ENCODE measurements around the gene NT5DC1. TPM values are rescaled to one million over a fixed set of nuclear protein-coding genes. Genes with fewer than 3 reads are reported as not detected.

Gene NT5DC1
- polyA plus RNA-seq, 2 of the 4 experiments (the other 2 are of a cell fraction): 26.9 to 31.5 TPM

DNA sequence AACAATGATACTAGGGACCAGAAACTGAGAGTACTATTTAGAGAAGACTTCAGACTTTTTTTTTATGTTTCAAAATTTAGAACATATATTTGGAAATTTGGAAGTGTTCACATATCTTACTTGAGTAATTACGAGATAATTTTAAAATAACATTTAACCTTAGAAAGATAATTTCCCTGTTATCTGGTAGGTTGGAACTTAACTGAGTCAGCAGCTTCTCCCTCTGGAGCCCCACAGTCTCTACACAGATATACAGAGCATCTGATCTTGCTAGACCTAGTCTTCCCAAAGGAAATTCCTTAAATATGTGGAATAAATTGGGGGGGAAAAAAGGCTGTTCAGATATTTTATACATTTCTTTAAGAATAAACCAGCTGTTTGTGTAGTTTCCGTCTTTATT, 104.6 kb downstream of the NT5DC1 start:
- no peak for ATAC-seq
- Histone ChIP-seq H3K4me2 (no peak overlapping the region), H3K4me3 (no peak overlapping the region), H3K9me3 (no peaks in the 10 kb centered on the region), H3K27ac (no peak overlapping the region), H3K4me1 (peaks cover 3% of the 10 kb centered on the region; the same call in 2 of the 3 replicates)
- no peak for TF ChIP-seq FOSB (CRISPR knock-in tag; IDR thresholded peaks at IDR 0.05)
- TF ChIP-seq, protein P1, sequence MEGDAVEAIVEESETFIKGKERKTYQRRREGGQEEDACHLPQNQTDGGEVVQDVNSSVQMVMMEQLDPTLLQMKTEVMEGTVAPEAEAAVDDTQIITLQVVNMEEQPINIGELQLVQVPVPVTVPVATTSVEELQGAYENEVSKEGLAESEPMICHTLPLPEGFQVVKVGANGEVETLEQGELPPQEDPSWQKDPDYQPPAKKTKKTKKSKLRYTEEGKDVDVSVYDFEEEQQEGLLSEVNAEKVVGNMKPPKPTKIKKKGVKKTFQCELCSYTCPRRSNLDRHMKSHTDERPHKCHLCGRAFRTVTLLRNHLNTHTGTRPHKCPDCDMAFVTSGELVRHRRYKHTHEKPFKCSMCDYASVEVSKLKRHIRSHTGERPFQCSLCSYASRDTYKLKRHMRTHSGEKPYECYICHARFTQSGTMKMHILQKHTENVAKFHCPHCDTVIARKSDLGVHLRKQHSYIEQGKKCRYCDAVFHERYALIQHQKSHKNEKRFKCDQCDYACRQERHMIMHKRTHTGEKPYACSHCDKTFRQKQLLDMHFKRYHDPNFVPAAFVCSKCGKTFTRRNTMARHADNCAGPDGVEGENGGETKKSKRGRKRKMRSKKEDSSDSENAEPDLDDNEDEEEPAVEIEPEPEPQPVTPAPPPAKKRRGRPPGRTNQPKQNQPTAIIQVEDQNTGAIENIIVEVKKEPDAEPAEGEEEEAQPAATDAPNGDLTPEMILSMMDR (IDR thresholded peaks at IDR 0.05): no peak
- 75% methylated on average over 2 of the region's 2 CpGs for whole genome bisulfite sequencing (ENCODE audit: missing lambda C conversion rate)
- no peak for FAIRE-seq
- ChIA-PET CTCF (no interaction called here), POLR2A (no interaction called here)
- DNase-seq (ENCODE audit: low read depth in 1 of 2, low spot score in 1 of 2): no peak

DNA sequence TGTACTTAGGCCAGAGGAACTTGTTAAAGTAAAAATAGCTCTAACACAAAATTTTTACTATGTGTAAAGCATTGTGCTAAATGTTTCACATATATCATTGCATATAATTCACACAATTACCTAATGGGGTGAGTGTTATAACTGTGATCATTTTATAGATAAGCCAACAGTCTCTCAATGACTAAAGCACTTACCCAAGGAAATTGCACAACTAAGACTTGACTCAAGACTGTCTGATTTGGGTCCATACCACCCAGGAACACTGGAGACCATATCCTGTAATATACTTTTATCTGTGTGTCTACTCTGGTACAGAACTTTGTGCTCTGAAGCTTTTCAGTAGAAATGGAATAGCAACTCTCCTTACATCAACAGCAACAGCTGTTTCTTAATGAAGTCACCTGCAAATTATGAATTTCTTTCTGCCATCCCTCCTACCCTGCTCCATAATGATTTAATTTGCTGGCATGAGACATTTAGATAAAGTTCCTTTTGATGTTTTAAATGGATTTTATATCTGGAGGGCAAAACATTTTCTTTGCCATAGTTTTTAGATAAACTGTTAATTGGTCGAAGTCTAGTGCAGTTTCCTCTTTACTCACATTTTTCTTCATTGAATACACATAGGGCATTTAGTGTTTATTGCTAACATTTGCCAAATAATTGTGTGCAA, 105.7 kb downstream of the NT5DC1 start:
- Histone ChIP-seq H3K4me2 (no peak overlapping the region), H3K27ac (no peak overlapping the region), H3K9me3 (no peaks in the 10 kb centered on the region), H3K4me1 (peaks cover 14% of the 10 kb centered on the region), H3K4me3 (no peak overlapping the region)
- ATAC-seq (no peak), FAIRE-seq (no peak), DNase-seq (ENCODE audit: low read depth in 1 of 2, low spot score in 1 of 2) (no peak)
- 85% methylated on average over 1 of the region's 1 CpG for WGBS (ENCODE audit: missing lambda C conversion rate)
- ChIA-PET POLR2A (no interaction called here), CTCF (no interaction called here)
- TF ChIP-seq, protein P2, sequence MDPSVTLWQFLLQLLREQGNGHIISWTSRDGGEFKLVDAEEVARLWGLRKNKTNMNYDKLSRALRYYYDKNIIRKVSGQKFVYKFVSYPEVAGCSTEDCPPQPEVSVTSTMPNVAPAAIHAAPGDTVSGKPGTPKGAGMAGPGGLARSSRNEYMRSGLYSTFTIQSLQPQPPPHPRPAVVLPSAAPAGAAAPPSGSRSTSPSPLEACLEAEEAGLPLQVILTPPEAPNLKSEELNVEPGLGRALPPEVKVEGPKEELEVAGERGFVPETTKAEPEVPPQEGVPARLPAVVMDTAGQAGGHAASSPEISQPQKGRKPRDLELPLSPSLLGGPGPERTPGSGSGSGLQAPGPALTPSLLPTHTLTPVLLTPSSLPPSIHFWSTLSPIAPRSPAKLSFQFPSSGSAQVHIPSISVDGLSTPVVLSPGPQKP (IDR thresholded peaks at IDR 0.05; ENCODE audit: low read depth, low read length): no peak
- TF ChIP-seq CEBPB (IDR thresholded peaks at IDR 0.05): 0 out of 4 replicates have a peak, but pooled peaks of 1 of the 2 experiments have one; percentile 16
- TF ChIP-seq JUNB (IDR thresholded peaks at IDR 0.05): peak; percentile 13; the same call in 1 of the 2 replicates

DNA sequence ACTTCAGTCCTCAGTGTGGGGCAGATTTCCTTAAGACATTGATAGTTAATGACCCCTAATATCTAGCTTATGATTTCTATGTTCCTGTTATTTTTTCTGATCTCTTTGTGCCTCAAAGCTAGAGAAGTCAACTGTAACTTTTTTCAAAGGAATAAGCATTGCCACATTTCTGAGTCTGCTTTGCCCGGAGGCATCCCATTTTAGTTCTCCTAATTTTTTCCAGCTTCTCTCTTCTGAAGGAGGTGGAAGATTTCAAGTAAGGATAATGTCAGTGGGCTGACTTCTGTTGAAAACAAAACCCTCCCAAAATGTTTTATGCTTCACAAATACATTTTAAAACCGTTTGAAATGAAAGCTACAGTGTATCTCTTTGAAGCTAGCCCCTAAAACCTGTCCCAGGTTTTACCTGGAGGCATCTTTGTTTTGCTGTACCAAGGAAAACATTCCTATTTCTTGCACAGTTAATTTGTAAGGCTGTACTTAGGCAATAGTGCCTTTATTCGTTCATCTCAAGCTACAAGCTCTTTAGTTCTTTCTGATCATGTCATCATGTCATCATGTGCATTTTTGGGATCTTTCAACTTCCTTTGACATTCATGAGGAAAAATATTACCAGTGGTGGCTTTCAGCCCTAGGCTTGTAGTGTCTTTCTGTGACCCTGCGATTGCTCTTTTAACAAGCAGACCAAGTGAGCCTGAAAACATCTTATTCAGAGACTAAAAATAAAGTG, 107.6 kb downstream of the NT5DC1 start:
- DNase-seq (ENCODE audit: low read depth in 1 of 2, low spot score in 1 of 2) (no peak), ATAC-seq (no peak), FAIRE-seq (no peak)
- Histone ChIP-seq H3K4me1 (peaks cover 20% of the 10 kb centered on the region), H3K4me3 (no peak overlapping the region), H3K27ac (no peak overlapping the region), H3K9me3 (no peaks in the 10 kb centered on the region), H3K4me2 (no peak overlapping the region)
- 72% methylated on average over 4 of the region's 4 CpGs for WGBS (ENCODE audit: missing lambda C conversion rate)
- CTCF ChIA-PET: interaction anchor here (2.3 kb wide), 1 partner anchor 11 kb away, joined by 7 read pairs; no protein-coding TSS in a partner anchor
- TF ChIP-seq, protein P3, sequence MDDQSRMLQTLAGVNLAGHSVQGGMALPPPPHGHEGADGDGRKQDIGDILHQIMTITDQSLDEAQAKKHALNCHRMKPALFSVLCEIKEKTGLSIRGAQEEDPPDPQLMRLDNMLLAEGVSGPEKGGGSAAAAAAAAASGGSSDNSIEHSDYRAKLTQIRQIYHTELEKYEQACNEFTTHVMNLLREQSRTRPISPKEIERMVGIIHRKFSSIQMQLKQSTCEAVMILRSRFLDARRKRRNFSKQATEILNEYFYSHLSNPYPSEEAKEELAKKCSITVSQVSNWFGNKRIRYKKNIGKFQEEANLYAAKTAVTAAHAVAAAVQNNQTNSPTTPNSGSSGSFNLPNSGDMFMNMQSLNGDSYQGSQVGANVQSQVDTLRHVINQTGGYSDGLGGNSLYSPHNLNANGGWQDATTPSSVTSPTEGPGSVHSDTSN (IDR thresholded peaks at IDR 0.05): no peak
- TF ChIP-seq POLR2A (IDR thresholded peaks at IDR 0.05; ENCODE audit: low read length) (no peak), TP53 (CRISPR knock-in tag; IDR thresholded peaks at IDR 0.05) (no peak), HOXB13 (CRISPR knock-in tag; IDR thresholded peaks at IDR 0.05; ENCODE audit: low read depth) (no peak), RFX5 (IDR thresholded peaks at IDR 0.05) (no peak), MAFK (IDR thresholded peaks at IDR 0.05; ENCODE audit: partially characterized antibody) (no peak), BHLHE40 (IDR thresholded peaks at IDR 0.05; ENCODE audit: low read depth, low read length) (no peak), FOSB (CRISPR knock-in tag; IDR thresholded peaks at IDR 0.05) (no peak), ZSCAN20 (CRISPR knock-in tag; IDR thresholded peaks at IDR 0.05) (no peak)
- TF ChIP-seq, protein P2 (IDR thresholded peaks at IDR 0.05; ENCODE audit: low read depth, low read length): no peak
- TF ChIP-seq, protein P1 (IDR thresholded peaks at IDR 0.05): no peak
- TF ChIP-seq, protein P4, sequence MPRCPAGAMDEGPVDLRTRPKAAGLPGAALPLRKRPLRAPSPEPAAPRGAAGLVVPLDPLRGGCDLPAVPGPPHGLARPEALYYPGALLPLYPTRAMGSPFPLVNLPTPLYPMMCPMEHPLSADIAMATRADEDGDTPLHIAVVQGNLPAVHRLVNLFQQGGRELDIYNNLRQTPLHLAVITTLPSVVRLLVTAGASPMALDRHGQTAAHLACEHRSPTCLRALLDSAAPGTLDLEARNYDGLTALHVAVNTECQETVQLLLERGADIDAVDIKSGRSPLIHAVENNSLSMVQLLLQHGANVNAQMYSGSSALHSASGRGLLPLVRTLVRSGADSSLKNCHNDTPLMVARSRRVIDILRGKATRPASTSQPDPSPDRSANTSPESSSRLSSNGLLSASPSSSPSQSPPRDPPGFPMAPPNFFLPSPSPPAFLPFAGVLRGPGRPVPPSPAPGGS (IDR thresholded peaks at IDR 0.05): no peak
- POLR2A ChIA-PET: no interaction called here

All from A549 (cell line).